Uterus (tissue), 4 donors: ENCODE data around the gene WNT11. TPM values are rescaled to one million over a fixed set of nuclear protein-coding genes. Genes with fewer than 3 reads are reported as not detected.

Source experiments
- total RNA-seq, 4 donors: library from RNA; depleted of rRNA in 3 of 4; stranded (reverse); fragments of >200 nt in 3 of 4; gene quantifications; one replicate each; pipeline versions ENCODE4 v1.1.0 to v1.2.4, GENCODE V29; 2014 to 2023
- donor health status: DM: yes; HTN: yes; CAD: no.

The WNT11 gene
- total RNA-seq, 4 donors from 2014 or later: 5.1 to 16.7 (median 9.5) TPM

Other genes with a start within 250 kb of the WNT11 start
- gene THAP12, start 174.6 kb upstream of the WNT11 start, total RNA-seq: 100 to 1,000 TPM in 1 of 4 donors, 10 to 100 TPM in 3; 12.0 to 104 (median 55.6) TPM
- gene GVQW3, start 174.8 kb upstream of the WNT11 start, total RNA-seq: 10 to 100 TPM in 2 of 4 donors, 1 to 10 TPM in 2; 3.2 to 13.6 (median 8.4) TPM
- 10 to 100 TPM; 13.2 to 43.4 (median 29.0) TPM for gene EMSY, start 238.5 kb upstream of the WNT11 start, total RNA-seq